Sigmoid colon (tissue), 7 donors: Measurements from ENCODE around the gene BRPF1. TPM values are rescaled to one million over a fixed set of nuclear protein-coding genes. Genes with fewer than 3 reads are reported as not detected.

Source experiments
- DNase-seq: peaks from one replicate; pipeline ENCODE4 v3.0.0-alpha.2; 2019
- H3K27ac ChIP-seq, 4 donors: fragments of 200-600 bp; sonication (generic); one replicate each; pipeline ENCODE4 v1.5.1; 2016 to 2019; ENCODE audit warnings: mild to moderate bottlenecking in 1 of 4
- H3K27me3 ChIP-seq, 3 donors: fragments of 200-600 bp; sonication (generic); one replicate each; pipeline ENCODE4 v1.5.1; 2019; ENCODE audit warnings: mild to moderate bottlenecking in 1 of 3
- H3K36me3 ChIP-seq, 4 donors: fragments of 200-600 bp; sonication (generic); one replicate each; pipeline ENCODE4 v1.5.1; 2016 to 2019
- H3K4me1 ChIP-seq, 4 donors: fragments of 200-600 bp; sonication (generic); one replicate each; pipeline ENCODE4 v1.5.1; 2017 to 2019
- H3K4me3 ChIP-seq, 4 donors: fragments of 200-600 bp; sonication (generic); one replicate each; pipeline ENCODE4 v1.5.1; 2017 to 2019; ENCODE audit warnings: mild to moderate bottlenecking in 2 of 4, moderate library complexity in 1 of 4
- H3K9me3 ChIP-seq, 4 donors: fragments of 200-600 bp in 3 of 4; sonication (generic) in 3 of 4; one replicate each; pipeline versions ENCODE4 v1.5.1 to v1.6.1; 2013 to 2019
- CTCF ChIP-seq, 4 experiments: fragments of 450-650 bp in 3 of 4; fragments of 200-600 bp in 1 of 4; IDR thresholded peaks; one replicate each; pipeline ENCODE4 v1.5.1; 2016 to 2019; ENCODE audit warnings: antibody characterized with exemption in 4 of 4, mild to moderate bottlenecking in 3 of 4, moderate library complexity in 2 of 4
- EP300 ChIP-seq, 4 donors: sonication (generic); formaldehyde crosslinking; IDR thresholded peaks; one replicate each; pipeline ENCODE4 v1.6.1; 2017; ENCODE audit warnings: antibody characterized with exemption in 4 of 4
- POLR2A ChIP-seq, 2 donors: fragments of 450-650 bp; IDR thresholded peaks; one replicate each; pipeline ENCODE4 v1.6.1; 2016; ENCODE audit warnings: antibody characterized with exemption in 2 of 2, mild to moderate bottlenecking in 2 of 2, moderate library complexity in 2 of 2
- POLR2AphosphoS5 ChIP-seq, 4 donors: sonication (generic); formaldehyde crosslinking; IDR thresholded peaks; one replicate each; pipeline ENCODE4 v1.6.1; 2017; ENCODE audit warnings: antibody characterized with exemption in 4 of 4
- WGBS, 2 donors: extraction: QIAGEN DNeasy Blood & Tissue Kit; methylation state at CpG; one replicate each; pipeline ENCODE4 v1.1.7; 2013; 5-methylcytosine and 5-hydroxymethylcytosine counted together
- intact Hi-C: fragments of 100-400 bp; cut with DNase I; formaldehyde crosslinking; loops from one replicate; pipeline ENCODE4 v1.15.1; 2023
- polyA plus RNA-seq, 3 donors: library from polyadenylated mRNA; stranded (reverse); fragments of 200-250 nt; gene quantifications; one replicate each; pipeline ENCODE4 v1.2.3, GENCODE V29; 2013
- total RNA-seq, 4 donors: library from RNA; depleted of rRNA; stranded (reverse); fragments of >200 nt; gene quantifications; one replicate each; pipeline ENCODE4 v1.1.0, GENCODE V29; 2016
- donor health status: healthy with polysubstance abuse.
- donor health status: Bipolar disorder and iron deficiency.
- donor health status: healthy.

Gene BRPF1
- total and polyA plus RNA-seq, 7 donors, result 3.5 to 18.6 (median 12.6) TPM

GRCh38 chr3:9732080-9732739, 675 bp downstream of the BRPF1 start:
- no peaks in the 10 kb centered on the region for H3K9me3 ChIP-seq
- no peaks in the 10 kb centered on the region for H3K27me3 ChIP-seq
- WGBS, 2 donors, result 1% methylated on average over 41 of the region's 41 CpGs
- H3K4me1 ChIP-seq, result peaks cover 0 to 32% (median 29%) of the 10 kb centered on the region in 4 donors
- peak overlapping the region; percentile 95 to 100 (median 98) for H3K4me3 ChIP-seq
- H3K27ac ChIP-seq, result peak overlapping the region; percentile 87 to 98 (median 94)
- no peak for DNase-seq
- intact Hi-C loops, result loop anchor here (5.0 kb wide), 2 partner anchors 60 to 295 kb away; partner anchors contain the start of genes ARPC4, FANCD2 and TADA3
- H3K36me3 ChIP-seq, result peaks cover 0 to 33% (median 16%) of the 10 kb centered on the region in 4 donors
- TF ChIP-seq POLR2A (IDR thresholded peaks at IDR 0.05) (no peak), POLR2AphosphoS5 (IDR thresholded peaks at IDR 0.05) (no peak), EP300 (IDR thresholded peaks at IDR 0.05) (no peak), CTCF (IDR thresholded peaks at IDR 0.05) (no peak)

- TF ChIP-seq POLR2AphosphoS5 (IDR thresholded peaks at IDR 0.05) (no peak), POLR2A (IDR thresholded peaks at IDR 0.05) (no peak), EP300 (IDR thresholded peaks at IDR 0.05) (no peak)
- Histone ChIP-seq H3K36me3 (peaks cover 0 to 38% (median 20%) of the 10 kb centered on the region in 4 donors), H3K4me3 (peak overlapping the region; percentile 95 to 100 (median 98)), H3K4me1 (peaks cover 0 to 32% (median 29%) of the 10 kb centered on the region in 4 donors), H3K27me3 (no peaks in the 10 kb centered on the region), H3K27ac (peak overlapping the region in 2 of 4 donors; percentile 91 to 97), H3K9me3 (no peaks in the 10 kb centered on the region)
- intact Hi-C loops, result loop anchor here (5.0 kb wide), 2 partner anchors 60 to 295 kb away; partner anchors contain the start of genes ARPC4, FANCD2 and TADA3
- no peak for DNase-seq
- 46 to 50% methylated on average over 7 of the region's 7 CpGs for WGBS, 2 donors
These were observed 1.2 kb downstream of the BRPF1 start for GRCh38 chr3:9732740-9733115.

GRCh38 chr3:9736831-9737230, 5.3 kb downstream of the BRPF1 start:
- H3K27me3 ChIP-seq, result no peaks in the 10 kb centered on the region
- DNase-seq, result no peak
- H3K9me3 ChIP-seq, result no peaks in the 10 kb centered on the region
- intact Hi-C loops, result no loop called here
- peaks cover 0 to 26% (median 20%) of the 10 kb centered on the region in 4 donors for H3K4me1 ChIP-seq
- no peak overlapping the region for H3K27ac ChIP-seq
- H3K4me3 ChIP-seq, result no peak overlapping the region
- no peak for TF ChIP-seq POLR2AphosphoS5 (IDR thresholded peaks at IDR 0.05)
- no peak for TF ChIP-seq EP300 (IDR thresholded peaks at IDR 0.05)
- no peak for TF ChIP-seq POLR2A (IDR thresholded peaks at IDR 0.05)
- no peak for TF ChIP-seq CTCF (IDR thresholded peaks at IDR 0.05)
- WGBS, 2 donors, result 84% methylated on average over 2 of the region's 2 CpGs
- H3K36me3 ChIP-seq, result peaks cover 25 to 79% (median 58%) of the 10 kb centered on the region in 4 donors

GRCh38 chr3:9739181-9739580, 7.6 kb downstream of the BRPF1 start:
- Histone ChIP-seq H3K27me3 (no peaks in the 10 kb centered on the region), H3K4me1 (peaks cover 0 to 2% (median 0%) of the 10 kb centered on the region in 4 donors), H3K9me3 (no peaks in the 10 kb centered on the region), H3K4me3 (no peak overlapping the region), H3K36me3 (peaks cover 45 to 99% (median 81%) of the 10 kb centered on the region in 4 donors), H3K27ac (no peak overlapping the region)
- TF ChIP-seq POLR2A (IDR thresholded peaks at IDR 0.05) (no peak), EP300 (IDR thresholded peaks at IDR 0.05) (no peak), CTCF (IDR thresholded peaks at IDR 0.05) (no peak), POLR2AphosphoS5 (IDR thresholded peaks at IDR 0.05) (no peak)
- 95% methylated on average over 15 of the region's 15 CpGs for WGBS, 2 donors
- DNase-seq, result no peak
- intact Hi-C loops, result no loop called here

GRCh38 chr3:9742560-9742959, 11.0 kb downstream of the BRPF1 start:
- intact Hi-C loops, result no loop called here
- H3K36me3 ChIP-seq, result peaks cover 78 to 100% (median 95%) of the 10 kb centered on the region in 4 donors
- H3K27ac ChIP-seq, result no peak overlapping the region
- no peaks in the 10 kb centered on the region for H3K27me3 ChIP-seq
- H3K4me3 ChIP-seq, result no peak overlapping the region
- WGBS, 2 donors, result 78 to 97% methylated on average over 1 of the region's 1 CpG
- no peak for DNase-seq
- H3K4me1 ChIP-seq, result no peaks in the 10 kb centered on the region
- no peaks in the 10 kb centered on the region for H3K9me3 ChIP-seq
- TF ChIP-seq POLR2AphosphoS5 (IDR thresholded peaks at IDR 0.05) (no peak), CTCF (IDR thresholded peaks at IDR 0.05) (no peak), POLR2A (IDR thresholded peaks at IDR 0.05) (no peak), EP300 (IDR thresholded peaks at IDR 0.05) (no peak)
